ENCODE results near the gene BMPR1B. TPM values are rescaled to one million over a fixed set of nuclear protein-coding genes. Genes with fewer than 3 reads are reported as not detected.

Gene BMPR1B
- total and polyA plus RNA-seq, 2 donors (not counting 1 experiment from before 2014, with no cell fraction given): not detected

GRCh38 chr4:94741304-94741703 is 16.5 kb upstream of the BMPR1B start:
- Histone ChIP-seq H3K9ac (ENCODE audit: low read length) (no peak overlapping the region), H3K4me2 (replicated peaks; ENCODE audit: low read depth, low read length, poor library complexity, severe bottlenecking) (no peak overlapping the region), H3K4me3 (ENCODE audit: control extremely low read depth in 1 of 5, extremely low read depth in 1 of 5, insufficient read depth in 1 of 5, low read depth in 2 of 5, low read length in 4 of 5) (no peak overlapping the region), H3K79me2 (ENCODE audit: control insufficient read depth, insufficient read depth, low read length) (no peaks in the 10 kb centered on the region), H3K36me3 (replicated peaks in 1 of 2; ENCODE audit: control extremely low read depth in 1 of 2, control insufficient read depth in 1 of 2, extremely low read depth in 1 of 2, insufficient read depth in 2 of 2, low read length in 1 of 2) (no peaks in the 10 kb centered on the region), H3K27me3 (replicated peaks in 1 of 4; ENCODE audit: control extremely low read depth in 1 of 4, control insufficient read depth in 3 of 4, insufficient read depth in 4 of 4, low read length in 3 of 4) (no peaks in the 10 kb centered on the region), H2AFZ (ENCODE audit: insufficient read depth, low read depth, low read length, poor library complexity, severe bottlenecking) (no peak overlapping the region), H3K9me3 (ENCODE audit: control extremely low read depth in 1 of 3, control insufficient read depth in 2 of 3, insufficient read depth in 1 of 3, low read length in 2 of 3) (no peaks in the 10 kb centered on the region), H3K4me1 (ENCODE audit: control insufficient read depth in 2 of 2, insufficient read depth in 2 of 2, low read length in 2 of 2) (no peaks in the 10 kb centered on the region), H3K27ac (ENCODE audit: low read length in 2 of 2) (no peak overlapping the region), H4K20me1 (ENCODE audit: control insufficient read depth, insufficient read depth, low read length, poor library complexity, severe bottlenecking) (no peaks in the 10 kb centered on the region)
- intact Hi-C loops (cut with micrococcal nuclease): no loop called here
- Mint-ChIP-seq H3K27ac (no peak overlapping the region), H3K4me3 (no peak overlapping the region), H3K9me3 (ENCODE audit: insufficient read depth) (no peaks in the 10 kb centered on the region), H3K27me3 (peaks cover 16% of the 10 kb centered on the region), H3K4me1 (no peaks in the 10 kb centered on the region)
- TF ChIP-seq CTCF (IDR thresholded peaks at IDR 0.05): no peak
- TF ChIP-seq EZH2 (IDR thresholded peaks at IDR 0.05; ENCODE audit: borderline replicate concordance, insufficient read depth, low read depth, low read length, poor library complexity, severe bottlenecking): no peak
- ChIA-PET POLR2A (no interaction called here), CTCF (no interaction called here)
- no CpG with 5 or more reads among the region's 1 CpG for WGBS (ENCODE audit: insufficient coverage)
- DNase-seq: no peak
- ATAC-seq (ENCODE audit: low read depth): no peak

GRCh38 chr4:94743838-94744237 is 13.9 kb upstream of the BMPR1B start:
- H3K27me3 ChIP-seq (replicated peaks in 1 of 4; ENCODE audit: control extremely low read depth in 1 of 4, control insufficient read depth in 3 of 4, insufficient read depth in 4 of 4, low read length in 3 of 4): no peaks in the 10 kb centered on the region
- ATAC-seq (ENCODE audit: low read depth) (no peak), DNase-seq (no peak)
- no peak for TF ChIP-seq EZH2 (IDR thresholded peaks at IDR 0.05; ENCODE audit: borderline replicate concordance, insufficient read depth, low read depth, low read length, poor library complexity, severe bottlenecking)
- TF ChIP-seq CTCF (IDR thresholded peaks at IDR 0.05): no peak
- WGBS (ENCODE audit: insufficient coverage): no CpG with 5 or more reads among the region's 3 CpGs
- ChIA-PET POLR2A (no interaction called here), CTCF (no interaction called here)
- no peak overlapping the region for H3K27ac ChIP-seq (ENCODE audit: low read length in 2 of 2)
- no peak overlapping the region for H3K9ac ChIP-seq (ENCODE audit: low read length)
- Mint-ChIP-seq H3K9me3 (ENCODE audit: insufficient read depth) (no peaks in the 10 kb centered on the region), H3K4me1 (no peaks in the 10 kb centered on the region), H3K27ac (no peak overlapping the region), H3K27me3 (peaks cover 16% of the 10 kb centered on the region), H3K4me3 (no peak overlapping the region)
- no peaks in the 10 kb centered on the region for H3K79me2 ChIP-seq (ENCODE audit: control insufficient read depth, insufficient read depth, low read length)
- no peaks in the 10 kb centered on the region for H3K9me3 ChIP-seq (ENCODE audit: control extremely low read depth in 1 of 3, control insufficient read depth in 2 of 3, insufficient read depth in 1 of 3, low read length in 2 of 3)
- intact Hi-C loops (cut with micrococcal nuclease): no loop called here
- H3K36me3 ChIP-seq (replicated peaks in 1 of 2; ENCODE audit: control extremely low read depth in 1 of 2, control insufficient read depth in 1 of 2, extremely low read depth in 1 of 2, insufficient read depth in 2 of 2, low read length in 1 of 2): no peaks in the 10 kb centered on the region
- no peaks in the 10 kb centered on the region for H3K4me1 ChIP-seq (ENCODE audit: control insufficient read depth in 2 of 2, insufficient read depth in 2 of 2, low read length in 2 of 2)
- H3K4me2 ChIP-seq (replicated peaks; ENCODE audit: low read depth, low read length, poor library complexity, severe bottlenecking): no peak overlapping the region
- no peaks in the 10 kb centered on the region for H4K20me1 ChIP-seq (ENCODE audit: control insufficient read depth, insufficient read depth, low read length, poor library complexity, severe bottlenecking)
- no peak overlapping the region for H2AFZ ChIP-seq (ENCODE audit: insufficient read depth, low read depth, low read length, poor library complexity, severe bottlenecking)
- no peak overlapping the region for H3K4me3 ChIP-seq (ENCODE audit: control extremely low read depth in 1 of 5, extremely low read depth in 1 of 5, insufficient read depth in 1 of 5, low read depth in 2 of 5, low read length in 4 of 5)
